GM21526 (cell line): ENCODE measurements around the gene KDM4B.

Experiments
- ATAC-seq: cut with Tn5 transposase; IDR thresholded peaks from one replicate; pipeline ENCODE4 v1.9.1; 2021; ENCODE audit warnings: moderate library complexity; ENCODE audit not compliant: unreplicated experiment, low FRiP score

The KDM4B gene

GRCh38 chr19:5081443-5082161 lies 112.7 kb downstream of the KDM4B start:
- ATAC-seq: no peak

GRCh38 chr19:5083547-5083965 lies 114.6 kb downstream of the KDM4B start:
- no peak for ATAC-seq

GRCh38 chr19:5085566-5085965 lies 116.7 kb downstream of the KDM4B start:
- no peak for ATAC-seq

- no peak for ATAC-seq
These were observed 117.3 kb downstream of the KDM4B start for GRCh38 chr19:5086230-5086629.

GRCh38 chr19:5086725-5087439 lies 118.0 kb downstream of the KDM4B start:
- no peak for ATAC-seq

- no peak for ATAC-seq
These were observed 120.4 kb downstream of the KDM4B start for GRCh38 chr19:5089283-5089682.

GRCh38 chr19:5090465-5091017 lies 121.6 kb downstream of the KDM4B start:
- no peak for ATAC-seq

- no peak for ATAC-seq
These were observed 122.2 kb downstream of the KDM4B start for GRCh38 chr19:5091018-5091683.

GRCh38 chr19:5091684-5092480 lies 123.0 kb downstream of the KDM4B start:
- ATAC-seq: no peak

GRCh38 chr19:5092481-5092843 lies 123.5 kb downstream of the KDM4B start:
- ATAC-seq: no peak

- no peak for ATAC-seq
These were observed 124.5 kb downstream of the KDM4B start for GRCh38 chr19:5093297-5093928.

- no peak for ATAC-seq
These were observed 125.2 kb downstream of the KDM4B start for GRCh38 chr19:5093948-5094718.

- no peak for ATAC-seq
These were observed 126.1 kb downstream of the KDM4B start for GRCh38 chr19:5094768-5095567.

- ATAC-seq: no peak
These were observed 126.6 kb downstream of the KDM4B start for GRCh38 chr19:5095568-5095850.

GRCh38 chr19:5096536-5096935 lies 127.6 kb downstream of the KDM4B start:
- ATAC-seq: no peak

- ATAC-seq: no peak
These were observed 128.5 kb downstream of the KDM4B start for GRCh38 chr19:5097331-5097930.

- no peak for ATAC-seq
These were observed 129.2 kb downstream of the KDM4B start for GRCh38 chr19:5097959-5098623.

GRCh38 chr19:5098646-5099045 lies 129.7 kb downstream of the KDM4B start:
- ATAC-seq: no peak
